ENCODE measurements around the gene GRAMD1B.

DNA sequence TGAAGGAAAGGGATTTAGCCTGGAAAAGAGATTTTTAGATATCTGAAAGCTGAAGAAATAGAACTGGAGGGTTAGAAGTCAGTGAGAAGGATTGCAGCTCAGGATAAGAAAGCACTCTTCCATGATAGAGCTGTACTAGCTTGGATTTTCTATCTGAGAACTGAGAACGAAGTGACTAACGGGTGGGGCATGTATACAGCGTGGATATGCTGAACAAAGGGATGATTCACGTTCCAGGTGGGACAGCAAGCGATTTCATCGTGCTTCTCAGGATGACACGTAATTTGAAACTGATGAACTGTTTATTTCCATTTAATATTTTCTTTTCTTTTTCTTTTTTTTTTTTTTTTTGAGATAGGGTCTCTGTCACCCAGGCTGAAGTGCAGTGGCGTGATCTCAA is 53.0 kb downstream of the GRAMD1B start:
- TF ChIP-seq, protein P1, sequence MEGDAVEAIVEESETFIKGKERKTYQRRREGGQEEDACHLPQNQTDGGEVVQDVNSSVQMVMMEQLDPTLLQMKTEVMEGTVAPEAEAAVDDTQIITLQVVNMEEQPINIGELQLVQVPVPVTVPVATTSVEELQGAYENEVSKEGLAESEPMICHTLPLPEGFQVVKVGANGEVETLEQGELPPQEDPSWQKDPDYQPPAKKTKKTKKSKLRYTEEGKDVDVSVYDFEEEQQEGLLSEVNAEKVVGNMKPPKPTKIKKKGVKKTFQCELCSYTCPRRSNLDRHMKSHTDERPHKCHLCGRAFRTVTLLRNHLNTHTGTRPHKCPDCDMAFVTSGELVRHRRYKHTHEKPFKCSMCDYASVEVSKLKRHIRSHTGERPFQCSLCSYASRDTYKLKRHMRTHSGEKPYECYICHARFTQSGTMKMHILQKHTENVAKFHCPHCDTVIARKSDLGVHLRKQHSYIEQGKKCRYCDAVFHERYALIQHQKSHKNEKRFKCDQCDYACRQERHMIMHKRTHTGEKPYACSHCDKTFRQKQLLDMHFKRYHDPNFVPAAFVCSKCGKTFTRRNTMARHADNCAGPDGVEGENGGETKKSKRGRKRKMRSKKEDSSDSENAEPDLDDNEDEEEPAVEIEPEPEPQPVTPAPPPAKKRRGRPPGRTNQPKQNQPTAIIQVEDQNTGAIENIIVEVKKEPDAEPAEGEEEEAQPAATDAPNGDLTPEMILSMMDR (IDR thresholded peaks at IDR 0.05; ENCODE audit: insufficient read depth, low read length), result no peak
- TF ChIP-seq, protein P2, sequence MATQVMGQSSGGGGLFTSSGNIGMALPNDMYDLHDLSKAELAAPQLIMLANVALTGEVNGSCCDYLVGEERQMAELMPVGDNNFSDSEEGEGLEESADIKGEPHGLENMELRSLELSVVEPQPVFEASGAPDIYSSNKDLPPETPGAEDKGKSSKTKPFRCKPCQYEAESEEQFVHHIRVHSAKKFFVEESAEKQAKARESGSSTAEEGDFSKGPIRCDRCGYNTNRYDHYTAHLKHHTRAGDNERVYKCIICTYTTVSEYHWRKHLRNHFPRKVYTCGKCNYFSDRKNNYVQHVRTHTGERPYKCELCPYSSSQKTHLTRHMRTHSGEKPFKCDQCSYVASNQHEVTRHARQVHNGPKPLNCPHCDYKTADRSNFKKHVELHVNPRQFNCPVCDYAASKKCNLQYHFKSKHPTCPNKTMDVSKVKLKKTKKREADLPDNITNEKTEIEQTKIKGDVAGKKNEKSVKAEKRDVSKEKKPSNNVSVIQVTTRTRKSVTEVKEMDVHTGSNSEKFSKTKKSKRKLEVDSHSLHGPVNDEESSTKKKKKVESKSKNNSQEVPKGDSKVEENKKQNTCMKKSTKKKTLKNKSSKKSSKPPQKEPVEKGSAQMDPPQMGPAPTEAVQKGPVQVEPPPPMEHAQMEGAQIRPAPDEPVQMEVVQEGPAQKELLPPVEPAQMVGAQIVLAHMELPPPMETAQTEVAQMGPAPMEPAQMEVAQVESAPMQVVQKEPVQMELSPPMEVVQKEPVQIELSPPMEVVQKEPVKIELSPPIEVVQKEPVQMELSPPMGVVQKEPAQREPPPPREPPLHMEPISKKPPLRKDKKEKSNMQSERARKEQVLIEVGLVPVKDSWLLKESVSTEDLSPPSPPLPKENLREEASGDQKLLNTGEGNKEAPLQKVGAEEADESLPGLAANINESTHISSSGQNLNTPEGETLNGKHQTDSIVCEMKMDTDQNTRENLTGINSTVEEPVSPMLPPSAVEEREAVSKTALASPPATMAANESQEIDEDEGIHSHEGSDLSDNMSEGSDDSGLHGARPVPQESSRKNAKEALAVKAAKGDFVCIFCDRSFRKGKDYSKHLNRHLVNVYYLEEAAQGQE (IDR thresholded peaks at IDR 0.05; ENCODE audit: insufficient replicate concordance, low read depth), result no peak
- no peak for TF ChIP-seq POLR2AphosphoS5 (IDR thresholded peaks at IDR 0.05; ENCODE audit: low read depth)
